Uterus (tissue), 2 donors: ENCODE results near the gene AMACR.

Experiments
- POLR2A ChIP-seq, 2 donors: fragments of 450-650 bp; IDR thresholded peaks; one replicate each; pipeline ENCODE4 v1.6.1; 2016; ENCODE audit warnings: antibody characterized with exemption in 2 of 2, mild to moderate bottlenecking in 1 of 2, moderate library complexity in 1 of 2
- TF ChIP-seq, protein P1 (sequence below), 4 experiments: fragments of 200-600 bp in 2 of 4; fragments of 450-650 bp in 2 of 4; sonication (generic) in 2 of 4; IDR thresholded peaks; one replicate each; pipeline ENCODE4 v1.5.1; 2016 to 2019; ENCODE audit warnings: antibody characterized with exemption in 4 of 4, mild to moderate bottlenecking in 2 of 4, moderate library complexity in 1 of 4

GRCh38 chr5:34041247-34041972, 33.6 kb upstream of the AMACR start:
- no peak for TF ChIP-seq POLR2A (IDR thresholded peaks at IDR 0.05)
- TF ChIP-seq, protein P1, sequence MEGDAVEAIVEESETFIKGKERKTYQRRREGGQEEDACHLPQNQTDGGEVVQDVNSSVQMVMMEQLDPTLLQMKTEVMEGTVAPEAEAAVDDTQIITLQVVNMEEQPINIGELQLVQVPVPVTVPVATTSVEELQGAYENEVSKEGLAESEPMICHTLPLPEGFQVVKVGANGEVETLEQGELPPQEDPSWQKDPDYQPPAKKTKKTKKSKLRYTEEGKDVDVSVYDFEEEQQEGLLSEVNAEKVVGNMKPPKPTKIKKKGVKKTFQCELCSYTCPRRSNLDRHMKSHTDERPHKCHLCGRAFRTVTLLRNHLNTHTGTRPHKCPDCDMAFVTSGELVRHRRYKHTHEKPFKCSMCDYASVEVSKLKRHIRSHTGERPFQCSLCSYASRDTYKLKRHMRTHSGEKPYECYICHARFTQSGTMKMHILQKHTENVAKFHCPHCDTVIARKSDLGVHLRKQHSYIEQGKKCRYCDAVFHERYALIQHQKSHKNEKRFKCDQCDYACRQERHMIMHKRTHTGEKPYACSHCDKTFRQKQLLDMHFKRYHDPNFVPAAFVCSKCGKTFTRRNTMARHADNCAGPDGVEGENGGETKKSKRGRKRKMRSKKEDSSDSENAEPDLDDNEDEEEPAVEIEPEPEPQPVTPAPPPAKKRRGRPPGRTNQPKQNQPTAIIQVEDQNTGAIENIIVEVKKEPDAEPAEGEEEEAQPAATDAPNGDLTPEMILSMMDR (IDR thresholded peaks at IDR 0.05), result no peak
